Left colon (tissue), 2 donors: Measurements from ENCODE around the gene CHIC2. TPM values are rescaled to one million over a fixed set of nuclear protein-coding genes. Genes with fewer than 3 reads are reported as not detected.
"Not testable (repeated sequence)": the region's sequence is repeated elsewhere in the genome, so short reads cannot be mapped to it uniquely, and the experiment has no call there.

ENCODE experiments used
- ATAC-seq: fragments of 200-7000 bp; cut with Tn5 transposase; one replicate; pipeline ENCODE4 v1.9.1; 2020; ENCODE audit warnings: mild to moderate bottlenecking, moderate library complexity
- DNase-seq, 2 donors: peaks; one replicate each; pipeline ENCODE4 v3.0.0-alpha.2; 2020
- intact Hi-C, 2 donors: fragments of 100-400 bp; cut with DNase I in 1 of 2; cut with micrococcal nuclease in 1 of 2; formaldehyde crosslinking; loops; one replicate each; pipeline versions ENCODE4 v1.11.2 to v1.14.0; 2022; cut with DNase I, micrococcal nuclease
- total RNA-seq, 2 donors: library from RNA; stranded (reverse); fragmentation: NEBNext Ultra II Directional; extraction: Animal tissue kit (Norgen Biotek cat#: 25700); gene quantifications; one replicate each; pipeline ENCODE4 v1.2.1, GENCODE V29; 2021
- donor health status: DM: no; HTN: no; CAD: no.
- donor health status: DM: yes; HTN: yes; CAD: no.

CHIC2 gene
- total RNA-seq, 2 donors from 2014 or later: 19.2 to 21.2 TPM

DNA sequence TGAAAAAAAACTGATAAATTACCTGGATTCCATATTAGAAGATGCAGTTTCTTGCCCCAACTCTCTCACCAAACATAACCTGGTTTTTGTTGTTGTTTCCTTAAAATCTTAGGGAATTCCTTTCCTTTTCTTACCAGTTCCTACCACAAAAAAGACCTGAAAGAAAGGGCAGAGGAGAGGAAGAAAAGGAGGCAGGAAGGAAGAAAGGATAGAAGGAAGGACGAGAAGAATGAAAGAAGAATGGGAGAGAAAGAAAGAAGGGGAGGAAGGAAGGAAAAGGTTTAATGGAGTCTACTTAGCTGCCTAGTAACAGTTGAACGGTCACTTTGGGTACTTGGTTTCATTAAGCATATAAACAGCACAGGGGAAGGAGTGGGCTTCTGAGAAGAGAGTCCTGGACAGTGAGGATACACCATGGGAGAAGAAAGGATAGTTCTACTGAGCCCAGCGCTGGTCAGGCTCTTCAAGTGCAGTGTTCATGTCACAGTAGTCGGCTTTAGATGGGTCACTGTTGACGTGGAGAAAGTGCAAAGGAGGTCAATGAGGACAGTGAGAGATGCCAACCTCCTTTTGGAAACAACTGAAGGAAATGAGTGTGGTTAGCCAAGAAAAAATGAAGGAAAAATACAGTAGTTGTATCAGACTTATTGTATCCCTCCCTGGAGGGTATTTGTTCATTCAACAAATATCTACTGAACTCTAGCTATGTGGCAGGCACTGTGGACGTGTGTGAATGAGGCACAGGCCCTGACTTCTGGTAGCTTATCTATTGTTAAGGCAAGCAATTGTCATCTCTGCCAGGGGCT, 1.1 kb upstream of the CHIC2 start:
- ATAC-seq (no peak), DNase-seq (no peak)
- intact Hi-C loops: no loop called here

- DNase-seq (peak; percentile 33 to 55), ATAC-seq (peak; percentile 40)
- intact Hi-C loops: no loop called here
Measured at GRCh38 chr4:54063737-54064316, 578 bp downstream of the CHIC2 start.

- no peak for ATAC-seq
- DNase-seq: no peak
- intact Hi-C loops: no loop called here
Measured at GRCh38 chr4:54063229-54063628, 1.2 kb downstream of the CHIC2 start.

GRCh38 chr4:54062392-54062791, 2.0 kb downstream of the CHIC2 start:
- intact Hi-C loops: no loop called here
- DNase-seq (no peak), ATAC-seq (no peak)

- ATAC-seq: no peak
- intact Hi-C loops: no loop called here
- no peak for DNase-seq
Measured at GRCh38 chr4:54061873-54062272, 2.5 kb downstream of the CHIC2 start.

DNA sequence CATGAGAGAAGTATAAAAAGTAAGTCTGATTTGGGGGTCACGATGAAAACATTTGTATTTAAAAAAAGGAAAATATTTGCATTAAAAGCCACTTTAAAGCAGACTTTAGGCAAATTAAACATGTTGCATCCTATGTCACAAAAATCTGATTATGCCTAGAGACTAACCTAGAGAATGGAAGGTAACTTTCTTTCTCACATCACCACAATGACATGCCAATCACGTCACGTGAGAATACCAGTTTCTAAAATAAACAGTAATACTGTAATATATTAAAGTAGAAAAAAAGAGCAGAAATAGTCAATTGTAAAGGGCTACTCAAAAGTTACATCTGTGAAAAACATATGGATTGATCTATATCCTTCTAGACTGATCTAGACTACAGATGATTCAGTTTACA, 3.3 kb downstream of the CHIC2 start:
- intact Hi-C loops: no loop called here
- DNase-seq: no peak
- ATAC-seq: no peak

GRCh38 chr4:54060116-54060515, 4.3 kb downstream of the CHIC2 start:
- no peak for DNase-seq
- intact Hi-C loops: no loop called here
- ATAC-seq: no peak

DNA sequence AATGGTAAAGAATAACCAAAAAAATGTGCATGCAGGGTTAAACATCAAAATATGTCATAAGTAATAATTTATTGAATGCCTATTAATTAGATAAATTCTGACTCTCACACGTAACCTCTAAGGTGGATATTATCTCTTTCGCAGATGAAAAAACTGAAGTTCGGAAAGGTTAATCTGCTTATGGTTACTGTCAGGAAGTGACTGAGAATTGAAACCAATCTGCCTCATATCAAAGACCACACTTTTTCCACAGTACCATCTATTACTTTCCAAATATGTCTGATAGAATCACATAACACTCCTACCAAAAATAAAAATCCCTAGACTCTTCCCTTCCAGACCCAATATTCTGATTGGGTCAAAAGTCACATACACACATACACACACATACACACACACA, 6.2 kb downstream of the CHIC2 start:
- no peak for ATAC-seq
- intact Hi-C loops: no loop called here
- DNase-seq: no peak

DNA sequence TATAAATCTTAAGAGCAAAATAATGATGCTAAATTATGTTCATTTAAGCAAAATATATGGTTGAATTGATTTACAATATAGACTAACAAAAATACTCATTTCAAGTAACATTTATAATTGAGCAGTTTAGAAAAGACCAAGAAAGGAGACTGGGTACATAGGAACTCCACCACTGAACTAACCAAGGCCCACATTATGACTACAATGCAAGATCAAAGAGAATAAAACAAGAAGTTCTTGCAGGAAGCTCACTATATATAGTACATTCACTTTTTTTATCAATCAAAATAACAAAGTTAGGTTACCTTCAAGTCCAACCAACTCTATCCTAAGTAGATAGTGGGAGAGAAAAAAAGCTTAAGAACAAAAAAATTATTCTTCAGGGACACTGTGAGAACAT, 8.0 kb downstream of the CHIC2 start:
- DNase-seq (no peak), ATAC-seq (no peak)
- intact Hi-C loops: no loop called here

DNA sequence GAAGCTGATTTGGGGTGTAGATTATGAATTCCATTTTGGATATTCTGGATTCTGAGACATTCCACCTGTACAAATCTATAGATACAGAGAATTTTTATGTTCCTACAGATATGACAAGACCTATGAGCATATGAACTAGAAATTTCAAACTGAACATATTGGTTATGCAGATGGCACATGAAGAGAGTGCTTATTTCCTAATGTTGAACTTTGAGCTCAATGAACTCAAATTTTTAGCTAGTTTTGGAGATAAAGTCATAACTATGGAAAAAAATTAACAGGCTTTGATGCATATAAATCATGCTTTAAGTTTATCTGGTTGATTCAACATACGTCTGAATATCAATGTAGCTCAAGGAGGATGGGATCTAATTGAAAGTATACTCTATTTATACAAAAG, 8.9 kb downstream of the CHIC2 start:
- DNase-seq (no peak), ATAC-seq (no peak)
- intact Hi-C loops: no loop called here

GRCh38 chr4:54054501-54054900, 9.9 kb downstream of the CHIC2 start:
- no peak for ATAC-seq
- DNase-seq: no peak
- intact Hi-C loops: no loop called here

DNA sequence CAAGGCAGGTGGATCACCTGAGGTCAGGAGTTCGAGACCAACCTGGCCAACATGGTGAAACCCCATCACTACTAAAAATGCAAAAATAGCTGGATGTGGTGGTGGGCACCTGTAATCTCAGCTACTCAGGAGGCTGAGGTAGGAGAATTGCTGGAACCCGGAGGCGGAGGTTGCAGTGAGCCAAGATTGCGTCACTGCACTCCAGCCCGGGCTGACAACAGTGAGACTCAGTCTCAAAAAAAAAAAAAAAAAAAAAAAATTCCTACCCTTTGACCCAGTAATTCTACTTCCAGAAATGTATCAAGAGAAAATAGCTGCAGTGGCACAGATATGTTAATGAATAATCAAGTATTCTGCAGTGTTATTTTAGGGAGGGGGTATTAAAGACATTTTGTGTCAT, 11.1 kb downstream of the CHIC2 start:
- DNase-seq, intact Hi-C loops, ATAC-seq: not testable (repeated sequence)

GRCh38 chr4:54050214-54050904, 14.0 kb downstream of the CHIC2 start:
- DNase-seq (no peak), ATAC-seq (no peak)
- intact Hi-C loops: no loop called here

- DNase-seq, ATAC-seq, intact Hi-C loops: not testable (repeated sequence)
Measured at GRCh38 chr4:54043630-54044029, 20.8 kb downstream of the CHIC2 start.

DNA sequence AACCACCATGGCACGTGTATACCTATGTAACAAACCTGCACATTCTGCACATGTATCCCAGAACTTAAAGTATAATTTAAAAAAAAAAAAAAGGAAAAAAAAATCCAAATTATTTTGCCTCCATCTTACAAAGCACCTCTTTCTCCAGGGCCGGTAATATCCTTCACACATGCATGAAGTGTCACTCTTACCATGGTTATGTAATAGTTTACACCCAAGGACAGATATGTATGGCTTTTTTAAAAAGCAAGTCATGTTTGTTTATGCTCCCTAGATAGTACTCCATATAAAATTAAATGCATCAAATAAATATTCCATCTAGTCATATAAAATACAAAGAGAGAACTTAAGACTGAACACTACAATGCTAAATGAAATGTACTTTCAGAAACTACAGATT, 22.5 kb downstream of the CHIC2 start:
- intact Hi-C loops: no loop called here
- DNase-seq (no peak), ATAC-seq (no peak)

GRCh38 chr4:54041100-54041499, 23.3 kb downstream of the CHIC2 start:
- intact Hi-C loops: no loop called here
- ATAC-seq (no peak), DNase-seq (no peak)

GRCh38 chr4:54038056-54038455, 26.3 kb downstream of the CHIC2 start:
- ATAC-seq (no peak), DNase-seq (no peak)
- intact Hi-C loops: no loop called here

DNA sequence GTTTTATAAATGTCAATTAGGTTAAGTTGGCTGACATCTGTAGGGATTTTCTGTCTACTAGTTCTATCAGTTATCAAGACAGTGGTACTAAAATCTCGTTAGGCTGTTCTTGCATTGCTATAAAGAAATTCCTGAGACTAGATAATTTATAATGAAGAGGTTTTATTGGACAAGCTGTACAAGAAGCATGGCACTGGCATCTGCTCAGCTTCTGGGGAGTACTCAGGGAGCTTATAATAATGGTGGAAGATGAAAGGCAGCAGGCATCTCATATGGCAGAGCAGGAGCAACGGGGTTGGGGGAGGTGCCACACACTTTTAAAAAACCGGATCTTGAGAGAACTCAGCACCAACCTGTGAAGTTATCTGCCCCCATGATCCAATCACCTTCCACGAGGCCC, 28.2 kb downstream of the CHIC2 start:
- DNase-seq (no peak), ATAC-seq (no peak)
- intact Hi-C loops: no loop called here

GRCh38 chr4:54032558-54033135, 31.8 kb downstream of the CHIC2 start:
- intact Hi-C loops: no loop called here
- no peak for ATAC-seq
- DNase-seq: no peak

DNA sequence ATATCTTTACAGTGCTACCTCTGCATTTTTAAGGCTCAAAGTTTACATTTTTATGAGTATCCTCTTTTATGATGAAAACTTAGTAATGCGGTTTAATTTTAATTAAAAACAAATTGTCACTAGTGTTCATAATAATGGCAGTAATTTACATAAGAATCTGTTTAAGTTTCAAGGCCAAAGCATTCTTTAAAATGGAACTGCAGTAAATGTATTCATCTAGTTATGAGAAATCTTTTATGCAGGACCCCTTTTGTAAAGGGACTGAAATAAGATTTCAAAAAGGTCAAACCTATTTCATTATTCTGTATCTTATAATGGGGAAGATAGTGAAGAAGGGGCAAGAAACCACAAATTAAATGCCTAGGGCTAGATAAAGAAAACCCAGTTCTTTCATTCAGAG, 37.1 kb downstream of the CHIC2 start:
- intact Hi-C loops: no loop called here
- ATAC-seq: no peak
- DNase-seq: no peak
